Right renal pelvis (tissue), 4 donors: ENCODE measurements around the gene AKAP8L. TPM values are rescaled to one million over a fixed set of nuclear protein-coding genes. Genes with fewer than 3 reads are reported as not detected.
A peak's percentile ranks its signal among the peaks of the same experiment; 100 is the strongest.

ENCODE experiments used
- DNase-seq, 4 donors: peaks; one replicate each; pipeline ENCODE4 v3.0.0-alpha.2; 2013; ENCODE audit warnings: low read depth in 4 of 4, low spot score in 3 of 4, missing footprints in 1 of 4
- polyA plus RNA-seq, 4 donors: library from polyadenylated mRNA; unstranded; fragments of 120-200 nt; gene quantifications; one replicate each; pipeline ENCODE4 v1.2.1, GENCODE V29; 2013; ENCODE audit not compliant: insufficient read length in 4 of 4

The AKAP8L gene
- polyA plus RNA-seq, 4 donors, result 99.9 to 109 (median 106) TPM

GRCh38 chr19:15436012-15436825 lies 17.4 kb upstream of the AKAP8L start:
- DNase-seq, result no peak

DNA sequence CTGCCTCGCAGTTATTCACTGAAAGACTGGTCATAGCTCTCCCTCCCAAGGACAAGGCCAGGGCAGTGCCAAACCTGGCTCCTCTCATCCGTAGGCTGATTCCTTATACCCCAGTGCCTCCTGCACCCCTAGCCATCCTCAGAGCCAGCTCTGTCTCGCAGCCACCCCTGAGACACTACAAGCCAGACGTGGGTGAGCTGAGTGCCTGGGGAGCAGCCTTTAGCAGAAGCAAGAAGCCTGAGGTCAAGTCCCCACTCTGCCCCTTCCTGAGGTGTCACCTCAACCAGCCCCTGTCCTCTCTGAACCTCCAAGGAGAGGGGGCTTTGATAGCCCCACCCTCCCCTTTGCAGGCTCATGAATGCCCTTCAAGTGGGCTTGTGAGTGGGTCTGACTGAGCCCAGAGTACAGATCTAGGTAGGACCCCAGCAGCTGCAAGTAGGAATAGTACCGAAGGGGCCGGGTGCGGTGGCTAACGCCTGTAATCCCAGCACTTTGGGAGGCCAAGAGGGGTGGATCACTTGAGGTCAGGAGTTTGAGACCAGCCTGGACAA lies 14.8 kb upstream of the AKAP8L start:
- DNase-seq, result no peak

DNA sequence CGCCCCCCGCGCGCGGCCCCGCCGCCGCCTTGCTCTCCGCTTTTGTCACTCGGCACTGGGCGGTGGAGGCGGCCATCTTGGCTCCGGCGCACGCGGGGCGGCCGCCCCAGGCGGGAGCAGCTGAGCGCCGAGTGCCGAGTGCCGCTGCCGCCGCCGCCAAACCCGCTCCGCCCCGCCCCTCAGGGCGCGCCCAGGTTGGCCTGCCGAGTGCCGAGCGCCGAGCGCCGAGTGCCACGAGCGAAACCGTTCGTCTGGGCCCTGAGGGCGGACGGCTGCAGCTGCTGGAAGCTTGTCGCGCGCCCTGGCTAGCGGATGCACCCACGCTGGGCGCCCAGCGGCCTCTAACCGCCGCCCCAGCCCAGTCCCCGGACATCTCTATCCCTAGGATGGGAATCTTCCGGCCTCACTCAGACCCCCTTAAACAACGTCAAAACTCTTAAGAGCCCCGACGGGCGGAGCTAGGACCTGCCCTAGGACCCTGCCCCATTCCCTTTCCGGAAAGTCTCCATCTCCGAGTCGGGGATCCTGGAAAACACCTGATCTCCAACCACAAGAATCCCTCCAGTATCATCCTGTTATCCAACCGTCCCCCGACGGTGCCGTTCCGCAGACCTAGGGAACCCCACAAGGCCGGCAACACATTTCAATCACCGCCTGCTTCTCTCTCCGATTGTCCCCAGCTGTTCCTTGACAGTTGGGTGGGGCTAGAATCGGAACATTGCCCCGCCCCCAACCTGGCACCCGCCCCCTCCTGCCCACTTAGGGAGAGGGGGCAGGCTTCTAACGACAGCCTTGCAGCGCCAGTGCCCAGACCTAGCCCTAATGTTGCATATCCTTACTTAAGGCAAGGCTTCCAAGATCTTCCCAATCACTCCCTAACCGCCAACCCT lies 14.1 kb upstream of the AKAP8L start:
- DNase-seq, result peak; percentile 75 to 82 (median 79)

GRCh38 chr19:15432018-15432494 lies 13.3 kb upstream of the AKAP8L start:
- DNase-seq, result no peak

DNA sequence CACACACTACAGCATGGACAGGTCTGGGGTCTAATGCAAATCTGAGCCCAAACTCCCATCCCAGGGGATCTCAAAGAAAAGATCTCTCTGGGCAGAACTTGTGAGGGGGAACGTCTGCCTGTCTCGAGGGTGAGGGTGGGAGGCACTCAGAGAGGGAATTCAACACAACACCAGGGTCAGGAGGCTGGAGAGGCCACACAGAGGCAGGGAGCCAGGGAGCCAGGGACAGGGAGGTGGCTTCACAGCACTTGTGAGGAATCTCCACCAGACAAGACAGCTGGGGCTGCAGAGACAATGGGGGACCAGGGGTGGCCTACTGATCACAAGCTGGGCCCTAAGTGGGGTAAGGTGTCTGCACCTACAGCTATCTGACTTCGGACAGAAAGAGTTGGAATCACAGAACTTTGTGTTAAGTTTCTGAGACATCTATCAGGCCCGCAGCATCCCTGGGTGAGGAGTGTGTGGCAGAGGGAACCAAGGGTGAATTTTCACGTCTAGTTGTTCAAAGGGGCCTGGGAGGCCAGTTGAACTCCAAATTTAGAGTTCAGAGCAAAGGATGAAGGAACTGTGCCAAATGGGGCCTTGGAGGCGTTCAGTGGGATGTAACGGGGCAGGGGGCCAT lies 12.7 kb upstream of the AKAP8L start:
- no peak for DNase-seq

- no peak for DNase-seq
Measured at GRCh38 chr19:15430526-15431120, 11.8 kb upstream of the AKAP8L start.

DNA sequence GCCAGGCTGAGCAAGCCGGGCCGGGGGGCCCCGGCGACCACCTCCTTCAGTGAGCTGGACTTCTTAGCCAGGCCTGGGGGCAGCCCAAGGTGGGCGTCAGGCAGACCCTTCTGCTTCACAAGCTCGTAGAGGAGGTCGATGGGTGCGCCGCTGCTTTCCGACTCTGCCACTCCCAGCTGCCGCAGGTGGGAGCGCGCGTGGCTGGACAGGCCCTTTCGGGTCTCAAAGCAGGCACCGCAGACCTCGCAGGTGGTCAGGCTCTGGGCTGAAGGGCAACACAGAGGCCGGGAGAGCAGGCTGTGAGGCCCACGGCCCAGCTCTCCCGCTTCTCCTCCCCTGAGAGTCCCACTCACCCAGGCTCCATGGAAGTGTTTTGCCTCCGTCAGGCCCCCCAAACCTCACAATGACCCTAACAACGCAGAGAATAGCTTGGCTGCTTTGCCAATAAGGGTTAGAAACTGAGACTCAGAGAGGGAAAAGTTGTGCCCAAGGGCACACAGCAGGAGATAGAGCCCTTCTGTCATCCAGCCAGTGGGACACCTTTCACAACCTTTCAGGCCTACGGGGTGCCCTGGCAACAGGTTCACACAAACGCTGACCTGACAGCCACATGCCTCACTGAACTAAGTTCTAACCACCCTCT lies 11.2 kb upstream of the AKAP8L start:
- no peak for DNase-seq

- DNase-seq, result no peak
Measured at GRCh38 chr19:15428956-15429824, 10.4 kb upstream of the AKAP8L start.

- no peak for DNase-seq
Measured at GRCh38 chr19:15427991-15428471, 9.2 kb upstream of the AKAP8L start.

DNA sequence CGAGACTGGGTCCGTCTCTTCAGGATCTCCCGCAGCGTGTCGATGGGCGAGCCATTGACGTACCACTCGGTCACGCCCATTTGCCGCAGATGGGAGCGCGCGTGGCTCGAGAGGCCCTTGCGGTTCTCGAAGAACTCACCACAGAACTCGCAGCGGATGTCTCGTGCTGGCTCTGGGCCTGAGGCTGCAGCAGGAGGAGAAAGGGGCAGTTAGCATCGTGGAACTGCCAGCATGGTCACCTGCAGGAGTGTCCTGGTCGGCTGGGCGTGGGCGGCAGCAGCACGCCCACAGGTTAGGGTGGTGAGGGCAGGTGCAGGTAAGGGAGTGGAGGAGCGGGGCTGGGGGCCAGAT lies 8.5 kb upstream of the AKAP8L start:
- DNase-seq, result no peak

DNA sequence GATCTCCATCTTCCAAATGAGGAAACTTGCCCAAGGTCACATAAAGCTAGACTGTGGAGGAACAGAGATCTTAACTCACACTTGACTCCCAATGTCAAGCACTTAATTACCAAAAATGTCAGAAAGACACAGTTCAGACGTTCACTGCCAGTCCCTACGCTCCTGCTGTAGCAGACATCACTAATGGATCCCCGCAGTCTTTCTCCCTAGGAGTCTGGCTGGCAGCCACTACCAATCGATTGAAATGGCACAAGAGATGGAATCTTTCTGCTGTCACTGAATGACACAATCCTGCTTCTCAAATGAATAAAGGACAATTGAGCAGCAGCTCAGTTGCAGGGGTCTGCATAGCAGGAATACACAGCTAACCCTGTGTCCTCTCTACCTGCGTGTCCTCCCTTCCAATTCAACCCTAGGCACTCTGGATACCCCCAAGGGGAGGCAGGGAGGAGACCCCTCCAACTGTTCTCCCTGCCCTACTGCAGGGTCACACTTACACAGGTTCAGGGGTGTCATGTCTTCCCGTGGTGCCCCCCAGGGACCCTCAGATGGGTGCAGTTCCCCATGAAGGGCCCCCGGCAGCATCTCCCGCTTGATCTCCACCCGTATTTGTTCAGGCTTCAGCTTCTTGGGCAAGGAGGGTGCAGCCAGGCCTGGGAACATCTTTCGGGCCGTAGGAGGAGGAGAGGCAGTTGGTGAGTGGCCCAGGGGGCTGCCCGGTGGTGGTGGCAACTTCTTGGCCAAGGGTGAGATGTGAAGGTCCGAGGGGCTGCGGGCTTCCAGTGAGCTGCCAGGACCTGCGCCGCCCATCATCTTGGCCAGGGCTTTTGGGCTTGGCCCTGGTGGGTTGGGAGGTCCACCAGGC lies 7.9 kb upstream of the AKAP8L start:
- no peak for DNase-seq

DNA sequence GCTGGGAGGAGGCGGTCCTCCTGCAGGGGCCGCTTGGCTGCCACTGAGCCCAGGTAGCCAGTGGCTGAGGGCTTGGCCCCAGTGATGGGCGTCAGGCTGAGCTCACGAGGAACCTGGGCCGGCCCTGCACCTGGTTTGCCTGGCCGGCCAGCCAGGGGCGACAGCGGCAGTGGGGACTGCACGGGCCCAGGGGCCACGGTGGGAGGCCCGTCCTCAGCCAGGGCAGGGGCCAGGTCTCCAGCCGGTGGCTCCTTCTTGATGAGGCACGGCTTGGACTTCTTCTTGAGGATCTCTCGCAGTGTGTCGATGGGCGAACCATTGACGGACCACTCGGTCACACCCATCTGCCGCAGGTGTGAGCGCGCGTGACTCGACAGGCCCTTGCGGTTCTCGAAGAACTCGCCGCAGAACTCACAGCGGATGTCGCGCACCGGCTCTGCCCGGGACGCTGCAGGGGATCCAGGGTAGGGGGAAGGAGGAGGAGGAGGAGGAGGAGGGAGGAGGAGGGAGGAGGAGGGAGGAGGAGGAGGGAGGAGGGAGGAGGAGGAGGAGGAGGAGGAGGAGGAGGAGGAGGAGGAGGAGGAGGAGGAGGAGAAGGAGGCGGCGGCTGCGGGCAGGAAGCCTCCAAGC lies 6.6 kb upstream of the AKAP8L start:
- no peak for DNase-seq

DNA sequence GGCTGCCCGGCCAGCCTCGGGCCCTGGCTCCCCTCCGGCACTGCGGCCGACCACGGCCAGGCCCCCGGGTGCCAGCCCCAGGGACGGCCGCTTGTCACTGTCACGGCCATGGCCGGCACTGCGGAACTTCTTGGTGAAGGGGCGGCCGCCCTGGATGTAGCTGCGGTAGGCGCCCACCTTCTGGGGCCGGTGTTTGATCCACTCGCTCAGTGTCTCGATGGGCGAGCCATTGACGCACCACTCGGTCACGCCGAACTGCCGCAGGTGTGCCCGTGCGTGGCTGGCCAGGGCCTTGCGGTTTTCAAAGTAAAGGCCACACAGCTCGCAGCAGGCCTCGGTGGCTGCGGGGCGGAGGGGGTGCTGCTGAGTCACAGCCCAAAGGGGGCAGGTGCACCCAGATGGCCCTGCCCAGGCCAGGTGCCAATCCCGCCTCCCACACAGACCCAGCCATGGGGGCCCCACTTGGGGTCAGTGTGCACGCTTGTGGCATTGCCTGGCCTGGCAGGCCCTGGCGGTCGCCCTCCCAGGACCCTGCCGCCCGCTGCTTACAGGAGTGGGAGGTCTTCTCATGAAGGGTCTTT lies 6.0 kb upstream of the AKAP8L start:
- DNase-seq, result no peak

GRCh38 chr19:15424121-15424520 lies 5.3 kb upstream of the AKAP8L start:
- DNase-seq, result no peak

DNA sequence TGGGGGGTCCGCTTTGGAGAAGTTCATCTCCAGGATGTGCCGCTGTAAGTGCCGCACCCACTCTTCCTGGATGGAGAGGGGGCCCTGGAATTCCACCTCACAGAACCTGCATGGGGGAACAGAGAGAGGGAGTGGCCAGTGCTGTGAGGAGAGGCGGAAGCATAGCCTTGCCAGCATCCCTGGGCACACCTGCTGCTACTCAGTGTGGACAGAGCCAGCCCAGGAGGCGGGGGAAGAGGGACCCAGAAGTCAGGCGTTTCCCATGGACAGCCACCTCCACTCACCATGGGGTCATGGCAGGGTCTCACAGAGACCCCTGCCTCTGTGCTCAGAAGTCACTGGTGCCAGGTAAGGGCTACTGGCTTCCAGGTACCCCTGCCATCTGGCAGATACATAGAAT lies 4.3 kb upstream of the AKAP8L start:
- no peak for DNase-seq

DNA sequence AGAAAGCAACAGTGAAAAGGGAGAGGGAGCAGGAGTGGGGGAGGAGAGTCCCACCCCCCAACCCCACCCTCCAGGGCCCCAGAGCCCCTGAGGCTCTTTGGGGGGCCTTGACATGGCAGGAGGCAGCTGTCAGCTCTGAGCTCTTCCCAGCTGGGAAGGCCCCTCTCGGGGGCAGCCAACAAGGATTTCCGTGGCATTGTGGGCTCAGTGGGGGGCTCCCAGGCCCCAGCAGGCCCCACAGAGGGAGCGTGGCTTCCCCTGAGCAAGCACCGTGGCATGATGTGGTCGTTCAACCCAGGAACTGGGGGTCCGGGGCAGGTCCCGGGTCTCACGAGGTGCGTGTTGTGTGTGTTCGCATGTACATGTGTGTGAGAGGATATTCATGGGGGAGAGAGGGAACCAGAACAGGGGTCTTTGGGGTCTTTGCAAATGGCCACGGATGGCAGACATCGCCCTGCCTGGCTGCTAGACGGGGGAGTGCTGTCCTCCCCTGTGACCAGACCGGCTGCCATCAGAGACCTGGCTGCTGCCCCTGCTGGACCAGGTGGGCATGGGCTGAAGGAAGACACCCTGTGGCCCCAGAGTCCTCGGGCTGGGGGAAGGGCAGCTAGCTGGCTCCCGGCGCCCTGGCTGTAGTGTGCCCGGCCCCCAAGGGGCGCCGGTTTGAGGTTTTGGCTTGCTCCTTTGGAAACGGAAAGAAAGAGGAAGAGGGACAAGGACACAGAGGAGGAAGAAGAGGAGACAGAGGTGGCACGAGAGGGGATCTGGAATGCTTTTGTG lies 3.7 kb upstream of the AKAP8L start:
- DNase-seq, result no peak
